HG03457 (cell line): Measurements from ENCODE around the gene CEP76.

Source experiments
- ATAC-seq: cut with Tn5 transposase; IDR thresholded peaks from one replicate; pipeline ENCODE4 v1.9.1; 2021; ENCODE audit warnings: moderate number of reproducible peaks; ENCODE audit not compliant: unreplicated experiment

CEP76 gene

GRCh38 chr18:12702221-12703095 lies at the start of gene CEP76, which contains the start of gene PSMG2:
CEP76 (minus strand) TSS chr18:12702723; CDS start chr18:12702548, 175 bp downstream.
PSMG2 (plus strand) TSS chr18:12703042; CDS start chr18:12703108, 66 bp downstream.
- ATAC-seq = peak; percentile 71

DNA sequence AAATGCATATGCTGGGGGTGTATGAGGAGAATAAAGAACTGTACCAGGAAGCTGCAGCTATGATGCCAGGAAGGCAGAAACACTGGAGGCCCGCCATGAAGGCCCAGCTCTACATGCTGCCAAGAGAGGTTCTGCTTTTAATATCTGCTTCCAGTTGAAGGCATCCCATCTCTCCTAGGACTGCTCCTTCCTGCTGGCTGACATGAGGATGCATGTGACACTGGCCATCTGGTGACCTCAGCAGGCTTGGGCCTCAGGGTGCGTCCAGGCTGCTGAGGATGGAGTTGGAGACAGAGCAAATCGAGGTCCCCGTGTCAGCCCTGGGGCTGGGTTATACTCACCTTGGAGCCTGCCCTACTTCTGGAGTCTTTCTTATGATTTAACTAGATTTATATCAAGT lies 49.4 kb upstream of the CEP76 start:
- ATAC-seq = no peak

GRCh38 chr18:12751503-12751884 lies 49.0 kb upstream of the CEP76 start:
- no peak for ATAC-seq

GRCh38 chr18:12750715-12751502 lies 48.4 kb upstream of the CEP76 start:
- ATAC-seq = no peak

DNA sequence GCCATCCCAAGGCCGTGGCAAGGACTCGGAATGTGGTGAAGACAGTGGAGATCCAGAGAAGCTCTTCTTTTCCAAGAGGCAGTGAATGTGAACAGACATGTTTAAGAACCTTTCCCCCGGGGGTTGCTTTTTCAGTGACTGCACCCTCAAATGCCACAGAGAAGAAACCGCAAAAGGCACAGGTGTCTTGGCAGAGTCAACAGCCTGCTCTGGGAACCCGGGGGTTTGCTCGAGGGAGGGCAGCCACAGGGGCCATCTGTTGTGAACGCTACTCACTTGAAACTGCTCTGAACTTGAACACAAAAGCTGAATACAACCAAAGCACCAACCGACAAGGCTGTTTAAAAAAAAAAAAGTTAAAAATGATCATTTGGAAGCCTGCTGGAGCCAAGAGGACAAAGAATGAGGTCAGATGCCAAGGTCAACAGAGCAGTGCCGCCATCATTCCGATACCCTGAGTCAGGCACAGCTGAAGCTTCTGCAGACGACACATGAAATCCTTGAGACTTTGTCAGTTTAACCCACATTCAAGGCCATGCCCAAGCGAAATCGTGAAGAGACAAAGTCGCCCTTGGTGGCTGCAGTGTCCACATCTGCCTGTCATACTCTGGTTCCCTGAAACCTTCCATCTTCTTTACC lies 47.7 kb upstream of the CEP76 start:
- ATAC-seq = no peak

DNA sequence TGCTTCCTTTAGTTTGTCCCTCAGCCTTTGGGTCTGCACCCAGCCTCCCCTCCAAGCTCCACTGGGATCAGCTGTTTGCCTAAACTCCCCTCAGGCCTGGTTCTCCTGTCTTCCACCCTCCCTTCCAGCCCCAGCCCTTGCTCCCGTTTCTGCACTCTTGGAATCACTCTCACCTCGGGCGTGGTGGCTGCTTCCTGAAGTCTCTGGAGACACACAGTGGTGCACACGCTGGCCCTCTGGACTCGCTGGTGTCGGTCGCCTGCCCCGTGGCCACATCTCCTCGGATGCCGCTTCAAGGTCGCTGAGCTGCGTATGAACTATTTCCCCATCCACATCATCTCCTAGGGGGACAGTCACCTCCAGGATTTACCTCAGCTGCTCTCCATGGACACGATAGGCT lies 46.6 kb upstream of the CEP76 start:
- no peak for ATAC-seq

GRCh38 chr18:12748671-12749070 lies 46.1 kb upstream of the CEP76 start:
- no peak for ATAC-seq

GRCh38 chr18:12747530-12748315 lies 45.2 kb upstream of the CEP76 start:
- no peak for ATAC-seq

- ATAC-seq = no peak
Measured at GRCh38 chr18:12745095-12745795, 42.7 kb upstream of the CEP76 start.

DNA sequence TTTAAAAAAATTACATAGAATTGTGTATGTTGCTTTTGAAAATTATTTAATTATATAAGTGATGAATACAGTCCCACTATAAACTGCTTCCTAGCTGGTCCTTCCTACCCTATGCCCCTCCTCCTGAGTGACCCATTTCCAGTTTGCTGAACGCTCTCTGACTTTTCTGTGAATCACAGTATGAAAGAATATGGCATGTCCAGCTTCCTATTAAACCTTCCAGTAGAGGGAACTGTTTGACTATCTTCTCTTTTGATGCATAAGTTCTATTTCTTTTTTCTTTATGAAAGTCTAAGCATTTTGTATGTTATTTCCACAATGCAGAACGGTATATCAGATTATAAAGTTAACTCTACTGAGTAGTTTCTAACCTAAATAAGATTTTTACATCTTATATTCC lies 41.6 kb upstream of the CEP76 start:
- ATAC-seq = no peak

- ATAC-seq = no peak
Measured at GRCh38 chr18:12742453-12742852, 39.9 kb upstream of the CEP76 start.

DNA sequence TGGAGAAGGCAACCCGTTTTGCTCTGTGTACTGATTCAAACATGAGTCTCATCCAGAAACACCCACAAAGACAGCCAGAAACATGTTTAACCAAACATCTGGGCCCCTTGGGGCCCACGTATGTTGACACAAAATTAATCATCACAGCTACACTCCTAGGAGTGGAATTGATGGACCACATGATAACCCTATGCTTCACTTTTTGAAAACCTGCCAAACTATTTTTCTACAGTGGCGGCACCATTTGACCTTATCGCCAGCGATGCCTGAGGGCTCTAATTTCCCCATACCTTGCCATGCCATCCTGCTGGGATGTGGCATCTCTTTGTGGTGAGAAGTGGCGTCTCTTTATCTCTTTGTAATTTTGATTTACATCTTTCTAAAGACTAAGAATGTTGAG lies 38.8 kb upstream of the CEP76 start:
- ATAC-seq = no peak

DNA sequence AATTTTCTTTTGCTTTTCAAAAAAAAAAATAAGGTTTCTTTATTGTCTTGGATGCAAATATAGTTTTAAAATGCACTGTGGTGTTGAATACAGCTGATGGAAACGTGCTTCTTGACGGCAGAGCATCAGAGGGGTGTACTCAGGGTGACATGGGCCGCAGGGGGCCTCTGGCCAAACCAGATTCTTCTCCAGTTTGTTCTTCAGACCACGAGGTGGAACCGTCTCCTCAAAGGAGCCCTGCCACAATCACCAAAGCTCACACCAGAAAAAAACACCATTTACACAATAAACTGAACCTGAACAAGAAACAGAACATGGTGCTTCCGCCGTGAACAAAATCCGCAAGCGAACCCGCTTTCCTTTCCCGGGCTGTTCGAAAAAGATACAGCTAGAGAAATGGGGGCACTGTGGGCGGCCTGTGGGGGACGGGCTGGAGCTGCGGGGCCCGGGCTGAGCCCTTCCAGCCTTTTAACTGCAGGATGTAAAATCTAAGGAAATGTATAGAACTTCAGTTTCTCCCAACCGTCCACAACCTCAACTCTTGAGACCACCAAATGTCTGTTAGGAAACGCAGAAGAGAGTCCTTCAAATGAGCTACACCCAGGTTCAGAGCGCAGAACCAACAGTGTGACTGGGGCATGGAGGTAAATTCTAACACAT lies 34.9 kb upstream of the CEP76 start:
- no peak for ATAC-seq

DNA sequence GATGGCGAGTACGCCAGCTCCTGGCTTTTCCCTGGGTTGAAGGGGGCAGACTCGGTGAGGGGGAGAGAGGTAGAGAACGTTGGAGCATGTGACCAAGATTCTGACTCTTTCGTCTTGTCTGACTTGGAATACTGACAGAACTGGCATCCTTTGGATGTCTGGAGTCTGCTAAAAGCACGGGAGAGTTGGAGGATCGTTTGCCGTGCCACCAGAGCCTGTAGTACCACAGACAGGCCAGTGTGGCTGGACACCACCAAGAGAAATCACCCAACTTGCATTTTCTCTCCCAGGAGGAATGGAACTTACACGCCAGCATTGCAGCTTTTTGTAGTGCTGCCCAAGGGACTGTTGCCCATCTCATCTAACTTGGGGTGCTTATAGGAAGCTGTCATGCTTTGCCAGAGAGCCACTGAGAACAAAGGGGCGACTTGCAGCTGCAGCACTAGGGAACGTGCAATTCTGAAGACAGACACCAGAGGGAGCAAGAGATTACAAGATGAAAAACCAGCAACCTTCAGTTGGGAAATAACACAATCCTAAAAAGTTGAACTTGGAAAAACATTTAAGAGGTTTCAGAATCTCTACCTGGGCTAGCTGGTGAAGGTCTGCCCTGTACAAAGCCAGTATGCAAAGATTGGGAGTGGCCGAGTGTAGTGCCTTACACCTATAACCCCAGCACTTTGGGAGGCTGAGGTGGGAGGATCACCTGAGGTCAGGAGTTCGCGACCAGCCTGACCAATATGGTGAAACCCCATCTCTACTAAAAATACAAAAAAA lies 24.4 kb upstream of the CEP76 start:
- no peak for ATAC-seq

GRCh38 chr18:12726331-12726730 lies 23.8 kb upstream of the CEP76 start:
- ATAC-seq = no peak

- ATAC-seq = no peak
Measured at GRCh38 chr18:12722731-12723130, 20.2 kb upstream of the CEP76 start.

- no peak for ATAC-seq
Measured at GRCh38 chr18:12721495-12722275, 19.2 kb upstream of the CEP76 start.

- no peak for ATAC-seq
Measured at GRCh38 chr18:12711446-12711845, 8.9 kb upstream of the CEP76 start.
